LNCaP clone FGC (cell line): ENCODE measurements around the gene VDAC2.

ENCODE experiments used
- DNase-seq: peaks from one replicate; pipeline ENCODE4 v3.0.0-alpha.2; 2011; ENCODE audit warnings: low read depth
- H3K4me3 ChIP-seq: 2 replicates; pipeline ENCODE4 v1.5.1; 2011; ENCODE audit warnings: mild to moderate bottlenecking, low read depth, low read length, control low read depth
- TF ChIP-seq, protein P1 (sequence below): IDR thresholded peaks from 2 replicates; pipeline ENCODE4 v1.5.1; 2012; ENCODE audit warnings: mild to moderate bottlenecking; ENCODE audit not compliant: control insufficient read depth, insufficient read depth; ENCODE audit errors: extremely low read depth

The VDAC2 gene

DNA sequence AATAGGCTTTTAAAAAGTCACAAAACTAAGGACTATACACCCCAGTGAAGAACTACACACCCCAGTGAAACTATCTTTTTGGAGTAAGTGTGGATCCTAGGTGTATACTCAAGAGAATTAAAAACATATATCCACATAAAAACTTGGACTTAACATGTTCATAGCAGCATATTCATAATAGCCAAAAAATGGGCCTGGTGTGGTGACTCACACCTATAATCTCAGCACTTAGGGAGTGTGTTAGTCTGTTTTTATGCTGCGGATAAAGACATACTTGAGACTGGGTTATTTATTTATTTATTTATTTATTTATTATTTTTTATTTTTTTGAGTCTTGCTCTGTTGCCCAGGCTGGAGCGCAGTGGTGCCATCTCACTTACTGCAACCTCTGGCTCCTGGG, 44.1 kb downstream of the VDAC2 start:
- DNase-seq: no peak
- no peak overlapping the region for H3K4me3 ChIP-seq
- TF ChIP-seq, protein P1, sequence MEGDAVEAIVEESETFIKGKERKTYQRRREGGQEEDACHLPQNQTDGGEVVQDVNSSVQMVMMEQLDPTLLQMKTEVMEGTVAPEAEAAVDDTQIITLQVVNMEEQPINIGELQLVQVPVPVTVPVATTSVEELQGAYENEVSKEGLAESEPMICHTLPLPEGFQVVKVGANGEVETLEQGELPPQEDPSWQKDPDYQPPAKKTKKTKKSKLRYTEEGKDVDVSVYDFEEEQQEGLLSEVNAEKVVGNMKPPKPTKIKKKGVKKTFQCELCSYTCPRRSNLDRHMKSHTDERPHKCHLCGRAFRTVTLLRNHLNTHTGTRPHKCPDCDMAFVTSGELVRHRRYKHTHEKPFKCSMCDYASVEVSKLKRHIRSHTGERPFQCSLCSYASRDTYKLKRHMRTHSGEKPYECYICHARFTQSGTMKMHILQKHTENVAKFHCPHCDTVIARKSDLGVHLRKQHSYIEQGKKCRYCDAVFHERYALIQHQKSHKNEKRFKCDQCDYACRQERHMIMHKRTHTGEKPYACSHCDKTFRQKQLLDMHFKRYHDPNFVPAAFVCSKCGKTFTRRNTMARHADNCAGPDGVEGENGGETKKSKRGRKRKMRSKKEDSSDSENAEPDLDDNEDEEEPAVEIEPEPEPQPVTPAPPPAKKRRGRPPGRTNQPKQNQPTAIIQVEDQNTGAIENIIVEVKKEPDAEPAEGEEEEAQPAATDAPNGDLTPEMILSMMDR: no peak

DNA sequence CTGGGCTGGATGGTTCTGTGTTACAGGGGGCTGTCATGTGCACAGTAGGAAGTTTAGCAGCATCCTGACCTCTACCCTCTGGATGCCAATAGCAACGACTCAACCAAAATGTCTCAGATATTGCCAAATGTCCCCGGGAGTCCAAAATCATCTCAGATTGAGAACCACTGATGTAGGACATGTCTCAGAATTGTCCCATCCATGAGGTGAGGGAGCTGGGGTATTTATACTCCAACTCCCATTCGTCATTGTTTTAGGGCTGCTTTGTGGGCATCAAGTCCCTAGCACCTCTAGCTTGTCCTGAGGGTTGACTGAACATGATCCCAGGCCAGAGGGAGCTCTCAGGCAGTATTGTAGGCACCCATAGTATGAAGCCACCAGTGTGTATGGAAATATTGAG, 50.4 kb downstream of the VDAC2 start:
- TF ChIP-seq, protein P1: no peak
- DNase-seq: no peak
- H3K4me3 ChIP-seq: no peak overlapping the region

DNA sequence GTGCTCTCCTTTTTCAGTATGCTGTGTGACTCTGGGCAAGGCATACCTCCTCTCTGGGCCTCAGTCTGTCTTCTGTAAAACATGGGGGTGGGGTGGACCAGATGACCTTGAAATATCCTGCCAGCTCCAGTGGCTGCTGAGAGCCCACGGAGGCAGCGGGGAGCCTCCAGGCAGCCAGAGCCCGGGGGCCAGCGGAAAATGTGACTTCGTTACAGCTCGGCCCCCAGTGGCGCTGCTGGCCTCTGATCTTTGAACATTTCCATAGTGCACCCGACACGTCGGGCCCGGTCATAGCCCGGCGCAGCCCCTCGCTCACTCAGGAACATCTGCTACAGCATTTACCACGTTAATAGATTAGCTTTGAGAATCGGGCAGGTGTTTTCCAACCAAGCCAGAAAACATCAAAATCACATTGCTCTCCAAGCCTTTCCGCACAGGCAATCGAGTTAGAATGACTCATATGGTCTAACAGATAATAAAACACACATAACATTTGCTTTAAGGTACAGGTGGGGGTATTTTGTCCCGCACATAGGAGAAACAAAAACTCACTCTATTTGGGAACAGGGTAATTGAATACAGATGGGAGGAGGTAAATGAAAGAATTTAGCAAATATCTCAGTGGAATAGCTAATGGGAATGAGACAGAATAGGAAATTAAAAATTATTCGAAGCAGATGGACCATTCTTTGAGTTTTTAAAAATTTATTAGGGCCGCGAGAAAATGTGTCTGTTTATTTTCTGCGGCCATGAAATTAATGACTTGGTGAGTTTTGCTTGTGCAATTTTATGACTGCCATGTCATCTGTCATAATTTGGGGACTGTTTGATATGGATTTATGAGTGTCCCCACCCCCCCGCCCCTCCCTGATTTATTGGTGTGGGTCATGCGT, 51.5 kb downstream of the VDAC2 start:
- TF ChIP-seq, protein P1: no peak
- no peak for DNase-seq
- H3K4me3 ChIP-seq: no peak overlapping the region

DNA sequence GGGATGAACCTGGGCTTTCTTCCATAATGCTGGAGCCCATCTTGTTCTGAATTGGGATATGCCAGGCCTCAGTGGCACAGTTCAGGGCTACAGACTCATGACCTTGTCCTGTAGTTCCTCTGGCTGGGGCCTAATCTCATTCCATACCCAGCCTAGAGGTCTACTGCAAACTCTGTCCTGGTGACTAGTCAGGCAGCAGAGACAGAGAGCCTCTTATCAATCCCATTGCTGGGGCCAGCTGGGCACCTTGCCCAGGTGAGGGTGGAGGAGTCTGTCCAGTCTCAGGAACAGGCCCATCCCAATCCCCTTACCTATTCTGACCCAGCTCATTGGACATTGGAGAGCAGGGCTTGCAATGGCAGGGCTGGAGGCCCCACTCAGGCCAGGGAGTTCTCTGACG, 53.2 kb downstream of the VDAC2 start:
- no peak for DNase-seq
- TF ChIP-seq, protein P1: no peak
- H3K4me3 ChIP-seq: no peak overlapping the region

DNA sequence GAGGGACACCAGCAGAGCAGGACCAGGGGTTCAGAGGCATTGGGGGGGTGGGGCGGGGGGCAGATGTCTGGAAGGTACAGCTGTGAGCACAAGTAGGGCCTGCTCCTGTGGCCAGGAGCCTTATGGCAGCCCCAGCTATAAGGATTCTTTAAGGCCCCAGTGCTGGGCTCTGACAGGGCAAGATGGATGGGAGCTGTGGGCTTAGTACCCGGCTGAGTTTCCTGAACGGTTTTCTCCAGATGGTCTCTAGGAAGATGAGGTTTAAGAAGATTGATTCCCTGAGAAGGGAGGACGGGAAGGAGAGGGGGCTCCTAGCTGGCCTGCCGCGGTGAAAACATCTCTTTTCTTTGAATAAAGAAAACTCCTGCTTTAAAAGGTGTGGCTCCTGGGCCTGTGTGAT, 55.3 kb downstream of the VDAC2 start:
- TF ChIP-seq, protein P1: no peak

DNA sequence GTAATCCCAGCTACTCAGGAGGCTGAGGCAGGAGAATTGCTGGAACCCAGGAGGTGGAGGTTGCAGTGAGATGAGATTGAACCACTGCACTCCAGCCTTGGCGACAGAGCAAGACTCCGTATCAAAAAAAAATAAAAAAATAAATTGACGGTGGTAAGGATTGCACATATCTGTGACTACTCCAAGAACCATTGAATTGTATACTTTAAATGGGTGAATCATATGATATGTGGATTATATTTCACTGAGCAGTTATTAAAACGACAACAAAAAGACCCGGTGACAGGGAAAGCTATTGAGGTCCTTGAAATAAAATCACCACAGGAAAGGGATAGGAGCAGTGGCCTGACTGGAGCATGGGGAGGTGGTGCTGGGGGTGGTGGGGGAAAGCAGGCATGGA, 56.3 kb downstream of the VDAC2 start:
- TF ChIP-seq, protein P1: no peak
- H3K4me3 ChIP-seq: no peak overlapping the region
- no peak for DNase-seq

More for the DNA sequence above, 55.3 kb downstream of the VDAC2 start:
- H3K4me3 ChIP-seq: no peak overlapping the region
- DNase-seq: no peak

DNA sequence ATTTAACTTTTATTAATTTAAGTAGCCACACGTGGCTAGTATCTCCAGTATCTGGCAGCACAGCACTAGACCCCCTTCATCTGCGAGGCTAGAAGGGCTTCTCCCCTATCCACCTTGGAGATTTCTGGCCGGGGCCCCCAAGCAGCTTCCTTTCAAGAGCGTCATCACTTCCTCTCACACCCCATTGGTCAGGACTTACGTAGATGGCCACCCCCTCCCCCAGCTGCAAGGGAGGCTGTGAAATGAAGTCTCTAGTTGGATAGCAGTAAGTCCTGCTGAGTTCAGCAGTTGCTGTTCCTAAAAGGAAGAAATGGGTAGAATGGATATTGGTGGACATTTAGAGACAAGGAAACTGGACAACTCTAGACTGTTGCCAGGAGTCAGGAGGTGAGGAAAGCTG, 59.0 kb downstream of the VDAC2 start:
- DNase-seq: no peak
- TF ChIP-seq, protein P1: no peak
- H3K4me3 ChIP-seq: no peak overlapping the region
